Nephron progenitor cell (in vitro differentiated cells): ENCODE results near the gene HERC3.

Experiments
- DNase-seq: peaks from one replicate; pipeline ENCODE4 v3.0.0; 2021
- H3K27ac Mint-ChIP-seq: 2 replicates; pipeline ENCODE4 v1.8.0; 2021; ENCODE audit warnings: mild to moderate bottlenecking, moderate library complexity, mixed read lengths
- H3K27me3 Mint-ChIP-seq: 2 replicates; pipeline ENCODE4 v1.8.0; 2021; ENCODE audit warnings: mild to moderate bottlenecking, low read depth, mixed read lengths; ENCODE audit not compliant: poor library complexity
- H3K36me3 Mint-ChIP-seq: 2 replicates; pipeline ENCODE4 v1.8.0; 2021; ENCODE audit warnings: low read depth, mixed read lengths
- H3K4me1 Mint-ChIP-seq: 2 replicates; pipeline ENCODE4 v1.8.0; 2021; ENCODE audit warnings: mixed read lengths
- H3K4me3 Mint-ChIP-seq: 2 replicates; pipeline ENCODE4 v1.8.0; 2021; ENCODE audit warnings: mild to moderate bottlenecking, moderate library complexity, mixed read lengths
- H3K9me3 Mint-ChIP-seq: 2 replicates; pipeline ENCODE4 v1.8.0; 2021; ENCODE audit warnings: mild to moderate bottlenecking, moderate library complexity, mixed read lengths
- TF ChIP-seq, protein P1 (sequence below): fragments of 200-600 bp; sonication (generic); IDR thresholded peaks from 2 replicates; pipeline ENCODE4 v1.5.0; 2021; ENCODE audit warnings: antibody characterized with exemption

HERC3 gene

GRCh38 chr4:88746206-88746605 is 153.9 kb downstream of the HERC3 start:
- TF ChIP-seq, protein P1, sequence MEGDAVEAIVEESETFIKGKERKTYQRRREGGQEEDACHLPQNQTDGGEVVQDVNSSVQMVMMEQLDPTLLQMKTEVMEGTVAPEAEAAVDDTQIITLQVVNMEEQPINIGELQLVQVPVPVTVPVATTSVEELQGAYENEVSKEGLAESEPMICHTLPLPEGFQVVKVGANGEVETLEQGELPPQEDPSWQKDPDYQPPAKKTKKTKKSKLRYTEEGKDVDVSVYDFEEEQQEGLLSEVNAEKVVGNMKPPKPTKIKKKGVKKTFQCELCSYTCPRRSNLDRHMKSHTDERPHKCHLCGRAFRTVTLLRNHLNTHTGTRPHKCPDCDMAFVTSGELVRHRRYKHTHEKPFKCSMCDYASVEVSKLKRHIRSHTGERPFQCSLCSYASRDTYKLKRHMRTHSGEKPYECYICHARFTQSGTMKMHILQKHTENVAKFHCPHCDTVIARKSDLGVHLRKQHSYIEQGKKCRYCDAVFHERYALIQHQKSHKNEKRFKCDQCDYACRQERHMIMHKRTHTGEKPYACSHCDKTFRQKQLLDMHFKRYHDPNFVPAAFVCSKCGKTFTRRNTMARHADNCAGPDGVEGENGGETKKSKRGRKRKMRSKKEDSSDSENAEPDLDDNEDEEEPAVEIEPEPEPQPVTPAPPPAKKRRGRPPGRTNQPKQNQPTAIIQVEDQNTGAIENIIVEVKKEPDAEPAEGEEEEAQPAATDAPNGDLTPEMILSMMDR, result no peak
- H3K4me1 Mint-ChIP-seq, result peaks cover 9% of the 10 kb centered on the region
- peaks cover 87% of the 10 kb centered on the region for H3K36me3 Mint-ChIP-seq
- peak overlapping the region; percentile 70 for H3K27ac Mint-ChIP-seq
- H3K9me3 Mint-ChIP-seq, result no peaks in the 10 kb centered on the region
- no peak overlapping the region for H3K4me3 Mint-ChIP-seq
- H3K27me3 Mint-ChIP-seq, result no peaks in the 10 kb centered on the region
- DNase-seq, result no peak

DNA sequence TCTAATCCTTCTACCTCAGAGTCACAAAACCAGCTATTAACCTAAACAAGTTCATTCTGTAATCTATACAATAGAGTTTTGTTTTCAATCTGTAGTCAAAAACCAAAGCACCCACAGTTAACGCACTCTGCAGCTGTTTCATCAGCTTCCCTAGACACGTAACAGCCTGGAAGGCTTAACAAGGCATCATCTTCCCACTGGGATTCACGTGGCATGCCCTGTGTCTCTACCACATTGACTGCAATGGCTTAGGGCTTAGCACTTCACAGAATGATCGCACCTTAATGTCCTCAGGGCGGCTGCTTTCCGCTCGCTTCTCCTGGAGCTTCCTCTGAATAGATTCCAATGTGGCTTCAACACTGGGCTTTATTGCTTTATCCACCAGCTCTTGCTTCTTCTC is 155.1 kb downstream of the HERC3 start:
- Mint-ChIP-seq H3K9me3 (no peaks in the 10 kb centered on the region), H3K27ac (peak overlapping the region; percentile 39), H3K27me3 (no peaks in the 10 kb centered on the region), H3K4me1 (peaks cover 4% of the 10 kb centered on the region), H3K36me3 (peaks cover 90% of the 10 kb centered on the region), H3K4me3 (no peak overlapping the region)
- no peak for DNase-seq
- TF ChIP-seq, protein P1, result no peak

GRCh38 chr4:88750369-88750768 is 158.1 kb downstream of the HERC3 start:
- peaks cover 80% of the 10 kb centered on the region for H3K36me3 Mint-ChIP-seq
- no peak for DNase-seq

GRCh38 chr4:88751258-88752075 is 159.2 kb downstream of the HERC3 start:
- Mint-ChIP-seq H3K27me3 (no peaks in the 10 kb centered on the region), H3K4me3 (no peak overlapping the region), H3K4me1 (no peaks in the 10 kb centered on the region), H3K27ac (peak overlapping the region; percentile 29), H3K9me3 (no peaks in the 10 kb centered on the region), H3K36me3 (peaks cover 75% of the 10 kb centered on the region)
- TF ChIP-seq, protein P1, result no peak
- no peak for DNase-seq

More at GRCh38 chr4:88750369-88750768, 158.1 kb downstream of the HERC3 start:
- Mint-ChIP-seq H3K27ac (peak overlapping the region; percentile 85), H3K4me3 (no peak overlapping the region), H3K27me3 (no peaks in the 10 kb centered on the region), H3K4me1 (peaks cover 4% of the 10 kb centered on the region), H3K9me3 (no peaks in the 10 kb centered on the region)
- TF ChIP-seq, protein P1, result no peak

DNA sequence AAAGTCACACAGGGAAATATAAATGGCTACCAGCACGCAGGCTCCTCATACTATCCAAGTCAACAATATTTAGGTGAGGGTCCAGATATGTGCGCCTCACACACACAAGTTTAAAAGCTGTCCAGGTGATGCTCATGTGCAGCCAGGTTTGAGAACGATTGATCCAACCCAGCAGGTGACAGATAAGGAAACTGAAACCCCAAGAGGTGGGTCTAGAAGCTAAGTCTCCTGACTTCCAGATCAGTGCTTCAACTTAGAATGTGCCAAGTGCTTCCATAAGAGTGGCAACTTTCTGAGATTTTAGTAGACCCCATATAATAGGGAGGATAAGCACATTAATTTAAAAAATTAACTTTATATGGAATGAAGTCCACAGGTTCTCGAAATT is 159.8 kb downstream of the HERC3 start:
- TF ChIP-seq, protein P1, result no peak
- H3K4me1 Mint-ChIP-seq, result no peaks in the 10 kb centered on the region
- no peaks in the 10 kb centered on the region for H3K27me3 Mint-ChIP-seq
- H3K9me3 Mint-ChIP-seq, result no peaks in the 10 kb centered on the region
- no peak overlapping the region for H3K27ac Mint-ChIP-seq
- H3K4me3 Mint-ChIP-seq, result no peak overlapping the region
- H3K36me3 Mint-ChIP-seq, result peaks cover 69% of the 10 kb centered on the region
- DNase-seq, result no peak

- no peak for DNase-seq
- H3K27me3 Mint-ChIP-seq, result no peaks in the 10 kb centered on the region
- TF ChIP-seq, protein P1, result no peak
- peaks cover 63% of the 10 kb centered on the region for H3K36me3 Mint-ChIP-seq
- H3K27ac Mint-ChIP-seq, result peak overlapping the region; percentile 41
- no peaks in the 10 kb centered on the region for H3K4me1 Mint-ChIP-seq
- no peak overlapping the region for H3K4me3 Mint-ChIP-seq
- no peaks in the 10 kb centered on the region for H3K9me3 Mint-ChIP-seq
Measured at GRCh38 chr4:88752754-88753153, 160.5 kb downstream of the HERC3 start.
